Activated CD8-positive, alpha-beta T cell treated with anti-CD3 and anti-CD28 coated beads for 36 hours (primary cell): ENCODE measurements around the gene TDRKH. TPM values are rescaled to one million over a fixed set of nuclear protein-coding genes. Genes with fewer than 3 reads are reported as not detected.

Source experiments
- ATAC-seq: fragments of 200-7000 bp; cut with Tn5 transposase; one replicate; pipeline ENCODE4 v1.10.0; 2021; ENCODE audit warnings: mild to moderate bottlenecking, moderate library complexity
- CTCF ChIA-PET: fragments of 350-600 bp; sonication (Branson Sonifier 250); formaldehyde crosslinking; loops from one replicate; lab custom pipeline; 2021; ENCODE audit warnings: antibody characterized with exemption; lab: Charles Lee
- POLR2A ChIA-PET: fragments of 350-600 bp; sonication (Branson Sonifier 250); formaldehyde crosslinking; loops from one replicate; lab custom pipeline; 2021; ENCODE audit warnings: antibody characterized with exemption; lab: Charles Lee
- DNase-seq: peaks from one replicate; pipeline ENCODE4 v3.0.0-alpha.2; 2020
- H3K27ac Mint-ChIP-seq: one replicate; pipeline ENCODE4 v1.8.0; 2021; ENCODE audit warnings: mild to moderate bottlenecking, mixed read lengths
- H3K27me3 Mint-ChIP-seq: one replicate; pipeline ENCODE4 v1.8.0; 2021; ENCODE audit warnings: mixed read lengths
- H3K36me3 Mint-ChIP-seq: one replicate; pipeline ENCODE4 v1.8.0; 2021; ENCODE audit warnings: low read depth, mixed read lengths
- H3K4me1 Mint-ChIP-seq: one replicate; pipeline ENCODE4 v1.8.0; 2021; ENCODE audit warnings: low read depth, mixed read lengths
- H3K4me3 Mint-ChIP-seq: one replicate; pipeline ENCODE4 v1.8.0; 2021; ENCODE audit warnings: mild to moderate bottlenecking, moderate library complexity, mixed read lengths
- H3K9me3 Mint-ChIP-seq: one replicate; pipeline ENCODE4 v1.8.0; 2021; ENCODE audit warnings: mixed read lengths
- CTCF ChIP-seq: fragments of 200-600 bp; IDR thresholded peaks from one replicate; pipeline ENCODE4 v1.8.0; 2022; ENCODE audit warnings: antibody characterized with exemption, mild to moderate bottlenecking
- intact Hi-C: fragments of 100-400 bp; cut with micrococcal nuclease; formaldehyde crosslinking; loops from one replicate; pipeline ENCODE4 v1.10.0; 2022
- total RNA-seq, 2 experiments: library from RNA; stranded (reverse); gene quantifications; one replicate each; pipeline ENCODE4 v1.2.3, GENCODE V29; 2021

The TDRKH gene
- total RNA-seq, 2 experiments from 2014 or later, result 9.7 to 10.5 TPM

- no peak for TF ChIP-seq CTCF
- peaks cover 10% of the 10 kb centered on the region for H3K4me1 Mint-ChIP-seq
- no peaks in the 10 kb centered on the region for H3K9me3 Mint-ChIP-seq
- POLR2A ChIA-PET, result interaction anchor here (0.8 to 0.9 kb wide), 2 partner anchors 9 to 27 kb away, joined by 3 to 4 read pairs; partner anchors contain the start of gene TDRKH
- H3K27me3 Mint-ChIP-seq, result no peaks in the 10 kb centered on the region
- DNase-seq (no peak), ATAC-seq (no peak)
- H3K27ac Mint-ChIP-seq, result no peak overlapping the region
- H3K4me3 Mint-ChIP-seq, result no peak overlapping the region
- no peaks in the 10 kb centered on the region for H3K36me3 Mint-ChIP-seq
- intact Hi-C loops, result no loop called here
- CTCF ChIA-PET, result interaction anchor here (1.0 to 1.2 kb wide), 2 partner anchors 10 to 65 kb away, joined by 3 to 4 read pairs; no protein-coding TSS in a partner anchor
These were observed 9.1 kb upstream of the TDRKH start for GRCh38 chr1:151799179-151800022.

DNA sequence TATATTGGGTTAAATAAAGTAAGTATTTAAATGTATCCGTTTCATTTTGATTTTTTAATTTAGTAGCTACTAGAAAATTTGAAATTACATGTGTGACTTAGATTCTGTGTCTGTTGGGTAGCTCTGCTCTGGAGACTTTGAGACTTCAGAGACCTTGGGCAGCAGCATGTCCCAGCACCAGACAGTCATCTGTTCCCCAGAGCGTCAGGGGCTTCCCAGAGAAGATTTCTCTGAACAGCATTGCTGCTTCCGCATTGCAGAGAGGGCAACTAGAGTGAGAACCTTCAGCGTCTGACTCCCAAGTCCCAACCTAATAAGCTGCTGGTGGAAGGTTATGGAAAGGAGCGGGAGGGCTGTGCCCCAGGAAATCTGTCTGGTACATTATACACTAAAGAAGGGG, 8.3 kb upstream of the TDRKH start:
- H3K27me3 Mint-ChIP-seq, result no peaks in the 10 kb centered on the region
- DNase-seq (no peak), ATAC-seq (no peak)
- no peak overlapping the region for H3K4me3 Mint-ChIP-seq
- no peaks in the 10 kb centered on the region for H3K36me3 Mint-ChIP-seq
- TF ChIP-seq CTCF, result no peak
- H3K9me3 Mint-ChIP-seq, result no peaks in the 10 kb centered on the region
- peaks cover 10% of the 10 kb centered on the region for H3K4me1 Mint-ChIP-seq
- ChIA-PET POLR2A (interaction anchor here (0.6 to 0.9 kb wide), 2 partner anchors 9 to 35 kb away, joined by 3 read pairs; partner anchors contain the start of genes MRPL9 and TDRKH), CTCF (interaction anchor here (1.0 to 1.2 kb wide), 2 partner anchors 9 to 64 kb away, joined by 3 to 4 read pairs; no protein-coding TSS in a partner anchor)
- intact Hi-C loops, result no loop called here
- no peak overlapping the region for H3K27ac Mint-ChIP-seq

GRCh38 chr1:151790940-151791651, 796 bp upstream of the TDRKH start:
- ChIA-PET POLR2A (no interaction called here), CTCF (no interaction called here)
- H3K27me3 Mint-ChIP-seq, result no peaks in the 10 kb centered on the region
- DNase-seq (peak; percentile 29), ATAC-seq (peak; percentile 1)
- peak overlapping the region; percentile 79 for H3K27ac Mint-ChIP-seq
- peak overlapping the region; percentile 91 for H3K4me3 Mint-ChIP-seq
- peaks cover 23% of the 10 kb centered on the region for H3K4me1 Mint-ChIP-seq
- H3K36me3 Mint-ChIP-seq, result no peaks in the 10 kb centered on the region
- no peak for TF ChIP-seq CTCF
- intact Hi-C loops, result loop anchor here (5.0 kb wide), 1 partner anchor 36 kb away; no protein-coding TSS in a partner anchor
- H3K9me3 Mint-ChIP-seq, result no peaks in the 10 kb centered on the region

DNA sequence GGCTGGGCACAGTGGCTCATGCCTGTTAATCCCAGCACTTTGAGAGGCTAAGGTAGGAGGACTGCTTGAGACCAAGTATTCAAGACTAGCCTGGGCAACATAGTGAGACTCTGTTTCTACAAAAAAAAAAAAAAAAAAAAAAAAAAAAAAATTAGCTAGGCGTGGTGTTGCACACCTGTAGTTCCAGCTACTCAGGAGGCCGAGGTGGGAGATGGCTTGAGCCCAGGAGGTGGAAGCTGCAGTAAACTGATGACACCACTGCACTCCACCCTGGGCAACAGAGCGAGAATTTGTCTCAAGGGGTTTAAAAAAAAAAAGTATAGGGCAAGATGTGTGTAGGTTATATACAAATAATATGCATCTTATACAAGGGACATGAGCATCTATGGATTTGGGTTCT, 2.6 kb downstream of the TDRKH start:
- POLR2A ChIA-PET, result no interaction called here
- peaks cover 23% of the 10 kb centered on the region for H3K4me1 Mint-ChIP-seq
- TF ChIP-seq CTCF, result no peak
- CTCF ChIA-PET, result interaction anchor here (0.9 kb wide), 1 partner anchor 20 kb away, joined by 3 read pairs; no protein-coding TSS in a partner anchor
- H3K4me3 Mint-ChIP-seq, result no peak overlapping the region
- intact Hi-C loops, result no loop called here
- H3K9me3 Mint-ChIP-seq, result no peaks in the 10 kb centered on the region
- H3K27me3 Mint-ChIP-seq, result no peaks in the 10 kb centered on the region
- DNase-seq, result no peak
- H3K27ac Mint-ChIP-seq, result no peak overlapping the region
- no peaks in the 10 kb centered on the region for H3K36me3 Mint-ChIP-seq
- no peak for ATAC-seq
